ENCODE data around the gene CACNG1. TPM values are rescaled to one million over a fixed set of nuclear protein-coding genes. Genes with fewer than 3 reads are reported as not detected.
"Not testable (repeated sequence)": the region's sequence is repeated elsewhere in the genome, so short reads cannot be mapped to it uniquely, and the experiment has no call there.

Gene CACNG1
- total RNA-seq, 5 donors from 2014 or later (not counting 1 experiment from before 2014, with no cell fraction given), result not detected

GRCh38 chr17:67041119-67041518 is 3.2 kb upstream of the CACNG1 start:
- H3K27me3 Mint-ChIP-seq; H3K4me3 Mint-ChIP-seq; ATAC-seq (replicated peaks in 1 of 4); POLR2A ChIA-PET; H3K4me3 ChIP-seq (ENCODE audit: control insufficient read depth in 1 of 2, extremely low read depth in 1 of 2, low read length in 1 of 2); H3K4me1 ChIP-seq (ENCODE audit: control insufficient read depth in 1 of 2, extremely low read depth in 1 of 2, insufficient read depth in 2 of 2, low read length in 2 of 2); H3K27ac Mint-ChIP-seq; CTCF ChIA-PET; H3K27ac ChIP-seq (ENCODE audit: low read length); H3K9me3 ChIP-seq; H3K36me3 ChIP-seq (ENCODE audit: control insufficient read depth in 2 of 2, extremely low read depth in 1 of 2, insufficient read depth in 1 of 2, low read length in 1 of 2); H3K36me3 Mint-ChIP-seq; H3K27me3 ChIP-seq (replicated peaks in 1 of 2; ENCODE audit: control insufficient read depth in 2 of 2, extremely low read depth in 1 of 2, insufficient read depth in 2 of 2, low read length in 1 of 2); H3K9me3 Mint-ChIP-seq; H3K4me1 Mint-ChIP-seq; DNase-seq: not testable (repeated sequence)
- 80% methylated on average over 2 of the region's 5 CpGs for WGBS (ENCODE audit: insufficient coverage)

GRCh38 chr17:67041531-67041930 is 2.8 kb upstream of the CACNG1 start:
- H3K4me1 Mint-ChIP-seq, result no peaks in the 10 kb centered on the region
- no peak overlapping the region for H3K4me3 Mint-ChIP-seq
- no peaks in the 10 kb centered on the region for H3K4me1 ChIP-seq (ENCODE audit: control insufficient read depth in 1 of 2, extremely low read depth in 1 of 2, insufficient read depth in 2 of 2, low read length in 2 of 2)
- WGBS (ENCODE audit: insufficient coverage), result 84% methylated on average over 5 of the region's 7 CpGs
- H3K27me3 Mint-ChIP-seq, result peaks cover 2 to 5% of the 10 kb centered on the region in 2 donors
- H3K4me3 ChIP-seq (ENCODE audit: control insufficient read depth in 1 of 2, extremely low read depth in 1 of 2, low read length in 1 of 2), result no peak overlapping the region
- no peak overlapping the region for H3K27ac ChIP-seq (ENCODE audit: low read length)
- no peak for DNase-seq
- no peaks in the 10 kb centered on the region for H3K36me3 ChIP-seq (ENCODE audit: control insufficient read depth in 2 of 2, extremely low read depth in 1 of 2, insufficient read depth in 1 of 2, low read length in 1 of 2)
- H3K36me3 Mint-ChIP-seq, result peaks cover 4% of the 10 kb centered on the region
- POLR2A ChIA-PET, result no interaction called here
- CTCF ChIA-PET, result no interaction called here
- peaks cover 0 to 13% of the 10 kb centered on the region in 2 experiments for H3K27me3 ChIP-seq (replicated peaks in 1 of 2; ENCODE audit: control insufficient read depth in 2 of 2, extremely low read depth in 1 of 2, insufficient read depth in 2 of 2, low read length in 1 of 2)
- H3K9me3 ChIP-seq, result no peaks in the 10 kb centered on the region
- no peak overlapping the region for H3K27ac Mint-ChIP-seq
- ATAC-seq (replicated peaks in 1 of 4), result no peak
- H3K9me3 Mint-ChIP-seq, result no peaks in the 10 kb centered on the region

GRCh38 chr17:67041941-67042899 is 2.1 kb upstream of the CACNG1 start:
- H3K4me3 Mint-ChIP-seq, result no peak overlapping the region
- 77% methylated on average over 9 of the region's 11 CpGs for WGBS (ENCODE audit: insufficient coverage)
- Histone ChIP-seq H3K27ac (ENCODE audit: low read length) (no peak overlapping the region), H3K4me3 (ENCODE audit: control insufficient read depth in 1 of 2, extremely low read depth in 1 of 2, low read length in 1 of 2) (no peak overlapping the region), H3K9me3 (no peaks in the 10 kb centered on the region), H3K4me1 (ENCODE audit: control insufficient read depth in 1 of 2, extremely low read depth in 1 of 2, insufficient read depth in 2 of 2, low read length in 2 of 2) (no peaks in the 10 kb centered on the region), H3K36me3 (ENCODE audit: control insufficient read depth in 2 of 2, extremely low read depth in 1 of 2, insufficient read depth in 1 of 2, low read length in 1 of 2) (no peaks in the 10 kb centered on the region), H3K27me3 (replicated peaks in 1 of 2; ENCODE audit: control insufficient read depth in 2 of 2, extremely low read depth in 1 of 2, insufficient read depth in 2 of 2, low read length in 1 of 2) (peaks cover 0 to 14% of the 10 kb centered on the region in 2 experiments)
- H3K36me3 Mint-ChIP-seq, result peaks cover 8% of the 10 kb centered on the region
- POLR2A ChIA-PET, result no interaction called here
- no peaks in the 10 kb centered on the region for H3K4me1 Mint-ChIP-seq
- ATAC-seq (replicated peaks in 1 of 4), result no peak
- CTCF ChIA-PET, result no interaction called here
- peaks cover 0 to 4% of the 10 kb centered on the region in 2 donors for H3K27me3 Mint-ChIP-seq
- peaks cover 0 to 6% (median 4%) of the 10 kb centered on the region in 3 donors for H3K9me3 Mint-ChIP-seq
- no peak overlapping the region for H3K27ac Mint-ChIP-seq
- DNase-seq, result no peak

GRCh38 chr17:67043283-67043682 is 1.1 kb upstream of the CACNG1 start:
- ChIA-PET CTCF (no interaction called here), POLR2A (no interaction called here)
- no peaks in the 10 kb centered on the region for H3K27me3 Mint-ChIP-seq
- H3K36me3 Mint-ChIP-seq, result peaks cover 16% of the 10 kb centered on the region
- Histone ChIP-seq H3K27me3 (replicated peaks in 1 of 2; ENCODE audit: control insufficient read depth in 2 of 2, extremely low read depth in 1 of 2, insufficient read depth in 2 of 2, low read length in 1 of 2) (peaks cover 0 to 14% of the 10 kb centered on the region in 2 experiments), H3K4me1 (ENCODE audit: control insufficient read depth in 1 of 2, extremely low read depth in 1 of 2, insufficient read depth in 2 of 2, low read length in 2 of 2) (no peaks in the 10 kb centered on the region), H3K27ac (ENCODE audit: low read length) (no peak overlapping the region), H3K36me3 (ENCODE audit: control insufficient read depth in 2 of 2, extremely low read depth in 1 of 2, insufficient read depth in 1 of 2, low read length in 1 of 2) (no peaks in the 10 kb centered on the region), H3K4me3 (ENCODE audit: control insufficient read depth in 1 of 2, extremely low read depth in 1 of 2, low read length in 1 of 2) (no peak overlapping the region), H3K9me3 (peaks cover 2% of the 10 kb centered on the region)
- ATAC-seq (replicated peaks in 1 of 4) (no peak), DNase-seq (no peak)
- H3K9me3 Mint-ChIP-seq, result peaks cover 4 to 16% (median 8%) of the 10 kb centered on the region in 3 donors
- H3K27ac Mint-ChIP-seq, result no peak overlapping the region
- no peak overlapping the region for H3K4me3 Mint-ChIP-seq
- 82% methylated on average over 5 of the region's 12 CpGs for WGBS (ENCODE audit: insufficient coverage)
- no peaks in the 10 kb centered on the region for H3K4me1 Mint-ChIP-seq

GRCh38 chr17:67044940-67045339 is 586 bp downstream of the CACNG1 start:
- peaks cover 4 to 30% (median 16%) of the 10 kb centered on the region in 3 donors for H3K9me3 Mint-ChIP-seq
- Histone ChIP-seq H3K27ac (ENCODE audit: low read length) (no peak overlapping the region), H3K4me1 (ENCODE audit: control insufficient read depth in 1 of 2, extremely low read depth in 1 of 2, insufficient read depth in 2 of 2, low read length in 2 of 2) (no peaks in the 10 kb centered on the region), H3K27me3 (replicated peaks in 1 of 2; ENCODE audit: control insufficient read depth in 2 of 2, extremely low read depth in 1 of 2, insufficient read depth in 2 of 2, low read length in 1 of 2) (peaks cover 0 to 14% of the 10 kb centered on the region in 2 experiments), H3K4me3 (ENCODE audit: control insufficient read depth in 1 of 2, extremely low read depth in 1 of 2, low read length in 1 of 2) (no peak overlapping the region), H3K36me3 (ENCODE audit: control insufficient read depth in 2 of 2, extremely low read depth in 1 of 2, insufficient read depth in 1 of 2, low read length in 1 of 2) (no peaks in the 10 kb centered on the region), H3K9me3 (peaks cover 2% of the 10 kb centered on the region)
- DNase-seq (no peak), ATAC-seq (replicated peaks in 1 of 4) (no peak)
- no peaks in the 10 kb centered on the region for H3K4me1 Mint-ChIP-seq
- H3K4me3 Mint-ChIP-seq, result no peak overlapping the region
- no peaks in the 10 kb centered on the region for H3K27me3 Mint-ChIP-seq
- ChIA-PET POLR2A (no interaction called here), CTCF (no interaction called here)
- no peak overlapping the region for H3K27ac Mint-ChIP-seq
- WGBS (ENCODE audit: insufficient coverage), result 94% methylated on average over 2 of the region's 5 CpGs
- H3K36me3 Mint-ChIP-seq, result peaks cover 16% of the 10 kb centered on the region

GRCh38 chr17:67046398-67046797 is 2.0 kb downstream of the CACNG1 start:
- no peaks in the 10 kb centered on the region for H3K4me1 Mint-ChIP-seq
- H3K4me3 Mint-ChIP-seq, result no peak overlapping the region
- Histone ChIP-seq H3K36me3 (ENCODE audit: control insufficient read depth in 2 of 2, extremely low read depth in 1 of 2, insufficient read depth in 1 of 2, low read length in 1 of 2) (no peaks in the 10 kb centered on the region), H3K4me1 (ENCODE audit: control insufficient read depth in 1 of 2, extremely low read depth in 1 of 2, insufficient read depth in 2 of 2, low read length in 2 of 2) (no peaks in the 10 kb centered on the region), H3K4me3 (ENCODE audit: control insufficient read depth in 1 of 2, extremely low read depth in 1 of 2, low read length in 1 of 2) (no peak overlapping the region), H3K27ac (ENCODE audit: low read length) (no peak overlapping the region), H3K9me3 (peaks cover 2% of the 10 kb centered on the region), H3K27me3 (replicated peaks in 1 of 2; ENCODE audit: control insufficient read depth in 2 of 2, extremely low read depth in 1 of 2, insufficient read depth in 2 of 2, low read length in 1 of 2) (peaks cover 0 to 10% of the 10 kb centered on the region in 2 experiments)
- WGBS (ENCODE audit: insufficient coverage), result 85% methylated on average over 3 of the region's 4 CpGs
- DNase-seq, result no peak
- no peak for ATAC-seq (replicated peaks in 1 of 4)
- peaks cover 4 to 30% (median 16%) of the 10 kb centered on the region in 3 donors for H3K9me3 Mint-ChIP-seq
- ChIA-PET CTCF (no interaction called here), POLR2A (no interaction called here)
- no peak overlapping the region for H3K27ac Mint-ChIP-seq
- peaks cover 19% of the 10 kb centered on the region for H3K36me3 Mint-ChIP-seq
- no peaks in the 10 kb centered on the region for H3K27me3 Mint-ChIP-seq

All from T-cell (primary cell).